HG03135 (cell line): ENCODE data around the gene PHOSPHO1.

Experiments
- ATAC-seq: cut with Tn5 transposase; IDR thresholded peaks from one replicate; pipeline ENCODE4 v1.9.1; 2021; ENCODE audit warnings: mild to moderate bottlenecking, moderate library complexity; ENCODE audit not compliant: unreplicated experiment

The PHOSPHO1 gene

GRCh38 chr17:49223168-49223516 lies 7.4 kb downstream of the PHOSPHO1 start:
- ATAC-seq = no peak

- ATAC-seq = no peak
These were observed 10.6 kb downstream of the PHOSPHO1 start for GRCh38 chr17:49219987-49220386.

- ATAC-seq = no peak
These were observed 11.4 kb downstream of the PHOSPHO1 start for GRCh38 chr17:49218941-49219913.

- ATAC-seq = peak; percentile 50
These were observed 12.8 kb downstream of the PHOSPHO1 start for GRCh38 chr17:49217651-49218413.

- ATAC-seq = no peak
These were observed 13.5 kb downstream of the PHOSPHO1 start for GRCh38 chr17:49216953-49217650.

DNA sequence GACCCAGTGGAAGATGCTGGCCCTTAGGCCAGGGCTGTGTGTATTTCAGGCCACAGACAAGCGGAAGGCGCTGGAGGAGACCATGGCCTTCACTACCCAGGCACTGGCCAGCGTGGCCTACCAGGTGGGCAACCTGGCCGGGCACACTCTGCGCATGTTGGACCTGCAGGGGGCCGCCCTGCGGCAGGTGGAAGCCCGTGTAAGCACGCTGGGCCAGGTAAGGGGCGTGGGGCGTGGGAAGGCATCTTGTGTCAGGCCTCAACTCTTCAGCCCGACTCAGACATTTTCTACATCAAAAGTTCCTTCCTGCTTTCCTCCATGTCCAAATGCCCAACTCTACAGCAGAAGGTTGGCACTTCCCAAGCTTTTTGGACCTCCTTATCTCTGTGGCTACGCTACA lies 14.1 kb downstream of the PHOSPHO1 start:
- ATAC-seq = no peak

DNA sequence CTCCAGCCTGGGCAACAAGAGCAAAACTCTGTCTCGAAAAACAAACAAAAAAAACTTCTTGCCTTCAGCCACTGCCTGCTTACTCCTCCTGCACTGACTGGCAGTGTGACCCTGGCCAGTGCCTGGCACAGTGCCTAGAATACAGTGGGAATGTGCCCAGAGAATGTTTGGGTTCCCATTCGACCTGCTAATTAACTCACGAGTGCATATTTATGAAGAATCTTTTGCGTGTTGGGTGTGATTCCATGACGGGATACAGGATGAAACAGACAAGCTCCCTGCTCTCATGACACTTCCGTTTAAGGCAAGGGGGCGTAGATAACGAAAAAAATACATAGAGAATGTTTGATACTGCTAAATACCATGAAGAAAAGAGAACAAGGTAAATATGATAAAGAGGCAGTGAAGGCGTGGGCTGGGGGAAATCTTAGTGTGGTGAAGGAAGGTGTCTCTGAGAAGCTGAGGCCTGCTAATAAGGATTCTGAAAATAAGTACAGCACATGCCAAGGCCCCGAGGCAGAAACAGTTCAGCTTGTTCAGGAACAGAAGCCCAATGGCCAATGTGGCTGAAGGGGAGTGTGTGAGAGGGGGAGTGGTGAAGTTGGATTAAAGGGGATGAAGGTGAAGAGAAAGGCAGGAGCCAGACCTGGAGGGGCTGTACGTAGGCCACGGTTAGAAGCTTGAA lies 15.8 kb downstream of the PHOSPHO1 start:
- no peak for ATAC-seq

GRCh38 chr17:49213847-49214246 lies 16.7 kb downstream of the PHOSPHO1 start:
- ATAC-seq = no peak

- no peak for ATAC-seq
These were observed 17.2 kb downstream of the PHOSPHO1 start for GRCh38 chr17:49213399-49213798.

GRCh38 chr17:49210158-49211029 lies 20.2 kb downstream of the PHOSPHO1 start, which contains the start of the genes ABI3 and GNGT2:
TSS of gene ABI3 (plus strand) at chr17:49210707. CDS start at chr17:49210725, 18 bp downstream.
TSS of gene GNGT2 (minus strand) at chr17:49210574. CDS start at chr17:49207422, 3,152 bp downstream.
- ATAC-seq = peak; percentile 81

DNA sequence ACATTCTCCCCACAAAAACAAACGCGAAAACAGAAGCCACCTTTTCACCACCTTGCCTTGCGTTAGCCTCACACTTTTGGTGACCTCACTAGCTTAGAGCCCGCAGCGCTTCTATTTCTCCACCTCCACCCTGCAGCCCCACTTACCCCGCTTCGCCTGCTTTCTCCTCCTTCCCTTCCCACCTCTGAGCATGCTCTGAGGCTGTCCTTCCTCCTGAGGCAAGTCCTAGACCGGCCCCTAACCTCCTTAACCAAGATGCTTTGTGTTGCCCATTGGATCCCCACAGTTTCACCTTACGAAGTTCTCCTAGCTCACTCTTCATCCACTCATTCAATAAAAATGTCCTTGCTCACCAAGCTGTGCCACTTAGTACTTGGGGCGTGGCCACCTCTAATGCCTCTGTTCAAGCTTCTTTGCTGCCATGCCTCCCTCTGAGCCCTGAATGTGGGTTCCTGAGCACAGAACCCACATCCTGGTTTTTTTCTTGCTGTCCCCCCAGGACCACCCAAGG lies 21.5 kb downstream of the PHOSPHO1 start:
- no peak for ATAC-seq

DNA sequence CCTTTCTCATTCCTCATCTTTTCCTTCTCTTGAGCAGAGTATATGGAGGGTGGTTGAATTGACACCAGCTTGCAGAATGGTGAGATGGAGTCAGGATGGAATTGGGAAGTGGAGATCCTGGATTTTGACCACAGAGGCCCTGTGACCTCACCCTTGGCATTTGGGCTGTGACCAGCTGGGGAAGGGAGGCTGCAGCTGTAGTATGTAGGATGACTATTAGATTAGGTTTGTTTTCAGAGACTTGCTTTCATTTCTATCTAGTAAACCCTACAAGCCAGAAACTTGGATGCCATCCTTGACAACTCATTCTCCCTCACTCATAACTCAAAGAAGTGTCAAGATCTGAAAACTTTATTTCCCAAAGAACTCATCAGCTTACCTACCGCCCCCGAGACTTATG lies 26.1 kb downstream of the PHOSPHO1 start:
- no peak for ATAC-seq

GRCh38 chr17:49203796-49204195 lies 26.8 kb downstream of the PHOSPHO1 start:
- no peak for ATAC-seq

DNA sequence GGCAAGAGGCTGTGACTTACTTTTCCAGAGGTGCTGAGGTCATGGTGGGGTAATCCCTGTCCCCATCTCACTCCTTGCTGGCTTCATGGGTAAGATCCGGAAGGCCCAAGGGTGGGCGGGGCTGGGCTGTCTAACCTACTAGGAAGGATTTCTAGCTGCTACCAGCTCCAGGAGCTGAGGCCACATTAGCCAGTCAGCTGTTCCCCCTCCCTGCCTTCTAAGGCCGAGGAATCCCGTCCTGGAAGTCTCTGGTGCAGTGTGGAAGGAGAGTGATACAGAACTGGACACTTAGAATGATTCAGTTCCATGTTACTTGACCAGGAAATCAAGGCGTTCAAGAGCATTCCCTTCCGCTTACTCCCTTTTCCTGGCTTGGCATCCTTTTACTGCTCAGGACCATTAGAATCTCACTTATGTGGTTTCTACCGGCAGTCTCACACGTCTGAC lies 29.1 kb downstream of the PHOSPHO1 start:
- ATAC-seq = no peak

GRCh38 chr17:49200423-49201083 lies 30.0 kb downstream of the PHOSPHO1 start:
- no peak for ATAC-seq

DNA sequence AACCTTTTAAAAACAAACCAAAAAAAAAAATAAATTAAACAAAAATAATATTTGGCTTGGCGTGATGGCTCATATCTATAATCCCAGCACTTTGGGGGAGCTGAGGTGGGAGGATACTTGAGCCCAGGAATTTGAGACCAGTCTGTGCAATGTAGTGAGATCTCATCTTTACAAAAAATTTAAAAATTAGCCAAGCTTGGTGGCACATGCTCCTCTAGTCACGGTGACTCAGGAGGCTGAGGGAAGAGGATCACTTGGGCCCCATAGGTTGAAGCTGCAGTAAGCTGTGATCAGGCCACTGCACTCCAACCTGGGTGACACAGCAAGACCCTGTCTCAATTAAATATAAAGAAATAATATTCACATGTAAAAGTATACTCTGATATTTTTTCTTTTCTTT lies 32.4 kb downstream of the PHOSPHO1 start:
- ATAC-seq = no peak

DNA sequence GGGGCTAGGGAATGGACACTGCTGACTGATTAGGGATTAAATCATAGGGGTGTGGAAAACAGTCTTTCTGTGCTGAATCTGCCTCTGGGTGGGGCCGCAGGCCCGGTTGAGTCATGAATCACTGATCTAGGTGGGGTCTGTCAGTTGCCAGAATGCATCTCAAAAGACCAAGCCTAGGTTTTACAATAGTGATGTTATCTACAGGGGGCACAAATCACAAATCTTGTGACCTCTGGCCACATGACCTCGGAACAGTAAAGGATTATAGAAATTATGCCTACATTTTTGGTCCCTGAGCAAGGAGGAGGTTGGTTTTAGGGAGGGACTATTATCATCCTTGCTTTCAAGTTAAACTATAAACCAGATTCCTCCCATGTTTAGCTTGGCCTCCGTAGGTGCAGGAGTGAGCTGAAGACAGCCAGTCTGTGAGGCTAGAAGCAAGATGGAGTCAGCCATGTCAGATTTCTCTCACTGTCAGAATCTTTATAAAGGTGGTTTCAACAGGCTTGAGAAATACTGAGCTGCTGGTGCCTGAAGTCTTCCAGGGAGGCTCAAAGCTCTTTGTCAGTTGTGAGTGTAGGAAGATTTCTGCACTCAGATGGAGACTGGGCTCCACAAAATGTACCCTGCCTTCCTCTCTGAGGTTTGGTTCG lies 33.1 kb downstream of the PHOSPHO1 start:
- ATAC-seq = no peak

DNA sequence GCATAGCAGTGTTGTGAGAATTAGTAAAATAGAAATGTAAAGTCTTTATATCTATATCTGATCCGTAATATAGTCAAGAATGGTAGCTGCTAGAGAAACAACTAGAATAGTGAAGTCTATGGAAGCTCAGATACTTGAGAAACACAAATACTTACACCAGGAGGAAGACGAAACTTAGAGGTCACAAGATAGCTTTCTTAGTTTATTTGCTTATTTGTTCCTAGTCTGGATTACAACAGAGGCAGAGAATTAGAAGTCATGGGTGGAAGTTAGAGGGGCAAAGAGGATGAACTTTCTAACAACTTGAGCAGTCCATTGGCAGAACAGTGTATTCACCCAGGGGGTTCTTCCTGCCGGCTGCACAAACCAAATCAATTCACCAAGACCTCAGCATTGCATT lies 34.1 kb downstream of the PHOSPHO1 start:
- no peak for ATAC-seq
